Mesenchymal stem cell (in vitro differentiated cells and primary cell): ENCODE data around the gene DNAH14.
A peak's percentile ranks its signal among the peaks of the same experiment; 100 is the strongest.

ENCODE experiments used
- DNase-seq: peaks from one replicate; pipeline ENCODE4 v3.0.0-alpha.2; 2013
- H2AFZ ChIP-seq: one replicate; pipeline ENCODE4 v1.6.1; 2013; ENCODE audit warnings: low read depth, mild to moderate bottlenecking, control low read depth, inconsistent platforms, low read length, moderate library complexity
- H2AK5ac ChIP-seq: 2 replicates; pipeline ENCODE4 v1.6.1; 2013; ENCODE audit warnings: low read length, moderate library complexity, mild to moderate bottlenecking, inconsistent platforms; ENCODE audit not compliant: severe bottlenecking
- H2BK120ac ChIP-seq: one replicate; pipeline ENCODE4 v1.6.1; 2013; ENCODE audit warnings: low read depth, mild to moderate bottlenecking, inconsistent platforms, low read length, moderate library complexity
- H2BK12ac ChIP-seq, 2 experiments: one replicate each; pipeline ENCODE4 v1.6.1; 2013; ENCODE audit warnings: inconsistent platforms in 2 of 2, low read length in 2 of 2, mild to moderate bottlenecking in 2 of 2, moderate library complexity in 2 of 2, control low read depth in 1 of 2
- H2BK15ac ChIP-seq: one replicate; pipeline ENCODE4 v1.6.1; 2013; ENCODE audit warnings: mild to moderate bottlenecking, low read depth, inconsistent platforms; ENCODE audit not compliant: poor library complexity, severe bottlenecking
- H2BK5ac ChIP-seq: 2 replicates; pipeline ENCODE4 v1.6.1; 2013; ENCODE audit warnings: low read depth, mild to moderate bottlenecking, low read length, control low read depth, inconsistent platforms; ENCODE audit not compliant: poor library complexity, severe bottlenecking
- H3K14ac ChIP-seq, 2 experiments: one replicate each; pipeline ENCODE4 v1.6.1; 2013; ENCODE audit warnings: inconsistent platforms in 2 of 2, low read length in 2 of 2, control low read depth in 1 of 2, mild to moderate bottlenecking in 1 of 2, moderate library complexity in 1 of 2
- H3K18ac ChIP-seq, 2 experiments: one replicate each; pipeline ENCODE4 v1.6.1; 2013; ENCODE audit warnings: inconsistent platforms in 2 of 2, low read length in 2 of 2, control low read depth in 1 of 2, low read depth in 1 of 2, mild to moderate bottlenecking in 1 of 2
- H3K23ac ChIP-seq, 2 experiments: one replicate each; pipeline ENCODE4 v1.6.1; 2013; ENCODE audit warnings: inconsistent platforms in 2 of 2, low read length in 2 of 2, mild to moderate bottlenecking in 2 of 2, moderate library complexity in 2 of 2, control low read depth in 1 of 2
- H3K27ac ChIP-seq: 2 replicates; pipeline ENCODE4 v1.5.1; 2013; ENCODE audit warnings: mild to moderate bottlenecking, moderate library complexity, low read length, control low read depth, inconsistent platforms; ENCODE audit not compliant: poor library complexity, severe bottlenecking
- H3K27me3 ChIP-seq, 2 experiments: 2 replicates each; pipeline versions ENCODE4 v1.6.1 to v1.7.0; 2013; ENCODE audit warnings: low read length in 2 of 2, mild to moderate bottlenecking in 2 of 2, moderate library complexity in 2 of 2, control low read depth in 1 of 2, inconsistent platforms in 1 of 2; ENCODE audit not compliant: control insufficient read depth in 1 of 2, insufficient read depth in 1 of 2
- H3K36me3 ChIP-seq, 2 experiments: 2 replicates each; pipeline versions ENCODE4 v1.6.1 to v1.7.0; 2013; ENCODE audit warnings: low read length in 2 of 2, control low read depth in 1 of 2, inconsistent platforms in 1 of 2, low read depth in 1 of 2, mild to moderate bottlenecking in 1 of 2; ENCODE audit not compliant: insufficient read depth in 2 of 2, control insufficient read depth in 1 of 2
- H3K4ac ChIP-seq, 2 experiments: one replicate each; pipeline ENCODE4 v1.6.1; 2013; ENCODE audit warnings: inconsistent platforms in 2 of 2, low read length in 2 of 2, mild to moderate bottlenecking in 2 of 2, moderate library complexity in 2 of 2, control low read depth in 1 of 2, low read depth in 1 of 2
- H3K4me1 ChIP-seq: 2 replicates; pipeline ENCODE4 v1.6.1; 2013; ENCODE audit warnings: low read depth, low read length, control low read depth; ENCODE audit not compliant: control insufficient read depth, insufficient read depth
- H3K4me2 ChIP-seq: 2 replicates; pipeline ENCODE4 v1.6.1; 2013; ENCODE audit warnings: low read length, mild to moderate bottlenecking, inconsistent platforms; ENCODE audit not compliant: poor library complexity, severe bottlenecking
- H3K4me3 ChIP-seq, 2 experiments: 2 replicates each; pipeline versions ENCODE4 v1.5.1 to v1.7.0; 2013; ENCODE audit warnings: low read length in 2 of 2, mild to moderate bottlenecking in 2 of 2, control low read depth in 1 of 2, low read depth in 1 of 2; ENCODE audit not compliant: insufficient read depth in 1 of 2
- H3K79me1 ChIP-seq: replicated peaks from 2 replicates; pipeline ENCODE4 v1.6.1; 2013; ENCODE audit warnings: mild to moderate bottlenecking, control low read depth, low read length, inconsistent platforms; ENCODE audit not compliant: poor library complexity, severe bottlenecking
- H3K9ac ChIP-seq: 2 replicates; pipeline ENCODE4 v1.7.0; 2013; ENCODE audit warnings: mild to moderate bottlenecking, low read length, moderate library complexity
- H3K9me3 ChIP-seq: 2 replicates; pipeline ENCODE4 v1.7.0; 2013; ENCODE audit warnings: mild to moderate bottlenecking, low read length; ENCODE audit not compliant: control insufficient read depth
- H4K8ac ChIP-seq: one replicate; pipeline ENCODE4 v1.6.1; 2013; ENCODE audit warnings: inconsistent platforms, mild to moderate bottlenecking, low read length, moderate library complexity
- H4K91ac ChIP-seq: one replicate; pipeline ENCODE4 v1.6.1; 2013; ENCODE audit warnings: mild to moderate bottlenecking, low read length, inconsistent platforms
- WGBS: methylation state at CpG from one replicate; pipeline ENCODE4 v1.1.7; 2013; ENCODE audit warnings: mixed read lengths; 5-methylcytosine and 5-hydroxymethylcytosine counted together

The DNAH14 gene

DNA sequence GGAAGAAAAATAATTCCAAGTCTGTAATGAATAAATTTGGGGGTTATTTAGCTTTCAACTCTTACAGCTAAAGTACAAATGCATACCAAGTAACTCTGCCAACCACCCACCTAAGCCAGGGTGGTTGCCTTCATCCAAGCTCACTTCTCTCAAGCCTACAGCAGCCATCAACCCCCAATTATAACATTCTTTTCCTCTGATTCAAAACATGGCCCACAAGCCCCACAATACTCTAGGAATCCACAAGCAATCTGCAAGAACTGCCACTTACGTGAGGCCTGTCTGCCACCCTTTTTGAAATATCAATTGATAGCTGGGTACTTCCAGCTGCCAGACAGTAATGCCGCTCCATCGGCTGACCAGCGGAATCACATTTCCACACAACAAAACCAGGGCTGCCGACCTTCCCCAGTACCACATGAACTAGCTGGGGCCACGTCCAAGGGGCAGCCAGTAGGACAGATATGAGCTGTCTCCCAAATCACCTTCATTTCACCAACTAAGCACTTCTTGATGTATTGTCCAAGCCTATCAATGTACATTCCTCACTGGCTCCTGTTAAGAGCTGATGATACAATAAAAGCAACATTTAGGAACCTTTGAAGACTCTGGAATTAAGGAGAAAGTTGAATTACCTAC lies 495.2 kb downstream of the DNAH14 start:
- Histone ChIP-seq H3K36me3 (peaks cover 0 to 10% of the 10 kb centered on the region in 2 experiments), H3K4me3 (peak overlapping the region in 1 of 2 experiments; percentile 19), H3K27ac (peak overlapping the region; percentile 81), H2BK5ac (peak overlapping the region; percentile 36), H3K4me1 (peaks cover 12% of the 10 kb centered on the region), H2AK5ac (peak overlapping the region; percentile 93), H3K18ac (peak overlapping the region in 1 of 2 experiments; percentile 77), H3K4me2 (peak overlapping the region; percentile 75), H2AFZ (no peak overlapping the region), H3K9me3 (no peaks in the 10 kb centered on the region), H3K14ac (no peak overlapping the region), H4K91ac (peak overlapping the region; percentile 8), H3K23ac (peak overlapping the region in 1 of 2 experiments; percentile 72), H4K8ac (no peak overlapping the region), H3K4ac (peak overlapping the region; percentile 11 to 35), H2BK120ac (no peak overlapping the region), H3K9ac (no peak overlapping the region), H3K27me3 (no peaks in the 10 kb centered on the region), H3K79me1 (peaks cover 4% of the 10 kb centered on the region), H2BK12ac (peak overlapping the region in 1 of 2 experiments; percentile 42), H2BK15ac (no peak overlapping the region)
- peak; percentile 33 for DNase-seq
- 37% methylated on average over 6 of the region's 6 CpGs for WGBS

DNA sequence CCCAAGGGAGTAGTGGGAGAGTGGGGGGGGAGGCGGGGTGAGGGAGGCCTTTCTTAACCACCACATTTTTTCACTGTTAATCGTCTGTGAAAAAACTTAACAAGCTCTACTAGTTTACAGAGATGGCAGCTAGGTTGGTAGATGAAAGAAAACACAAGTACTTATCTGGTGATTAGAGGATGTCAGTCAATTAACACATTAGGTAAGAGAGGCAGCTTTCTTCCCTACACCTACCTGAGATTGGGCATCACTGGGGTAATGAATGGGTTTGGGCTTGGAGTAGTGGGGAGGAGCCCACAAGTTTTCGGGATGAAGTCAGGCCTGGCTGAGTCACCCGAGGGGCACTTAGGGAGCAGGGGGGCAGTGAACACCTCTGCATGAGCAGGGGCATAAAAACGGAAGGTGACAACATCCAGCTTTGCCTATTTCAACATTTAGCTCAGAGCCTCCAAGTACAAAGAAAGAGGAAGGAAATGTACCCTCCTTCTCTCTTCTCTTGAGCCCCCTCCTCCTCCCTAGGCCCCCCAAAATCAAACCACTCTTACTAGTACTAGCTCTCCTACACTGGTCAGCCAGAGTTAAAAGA lies 495.8 kb downstream of the DNAH14 start:
- 4% methylated on average over 3 of the region's 5 CpGs for WGBS
- peak overlapping the region; percentile 52 to 72 for H3K18ac ChIP-seq
- no peak overlapping the region for H4K91ac ChIP-seq
- no peaks in the 10 kb centered on the region for H3K9me3 ChIP-seq
- H2BK15ac ChIP-seq: no peak overlapping the region
- no peak overlapping the region for H2BK5ac ChIP-seq
- peak overlapping the region in 1 of 2 experiments; percentile 77 for H3K23ac ChIP-seq
- no peak overlapping the region for H3K9ac ChIP-seq
- no peak overlapping the region for H2AFZ ChIP-seq
- peak overlapping the region; percentile 47 for H3K4me2 ChIP-seq
- peak overlapping the region; percentile 81 for H3K27ac ChIP-seq
- no peak overlapping the region for H2BK120ac ChIP-seq
- peak; percentile 55 for DNase-seq
- H2BK12ac ChIP-seq: no peak overlapping the region
- H3K14ac ChIP-seq: peak overlapping the region in 1 of 2 experiments; percentile 51
- H3K4ac ChIP-seq: no peak overlapping the region
- H3K36me3 ChIP-seq: peaks cover 0 to 8% of the 10 kb centered on the region in 2 experiments
- H2AK5ac ChIP-seq: peak overlapping the region; percentile 60
- no peak overlapping the region for H4K8ac ChIP-seq
- peaks cover 4% of the 10 kb centered on the region for H3K79me1 ChIP-seq
- H3K27me3 ChIP-seq: no peaks in the 10 kb centered on the region
- peaks cover 12% of the 10 kb centered on the region for H3K4me1 ChIP-seq
- H3K4me3 ChIP-seq: peak overlapping the region in 1 of 2 experiments; percentile 19

- Histone ChIP-seq H3K27me3 (no peaks in the 10 kb centered on the region), H2AFZ (no peak overlapping the region), H3K79me1 (peaks cover 4% of the 10 kb centered on the region), H3K23ac (peak overlapping the region in 1 of 2 experiments; percentile 48), H3K9ac (peak overlapping the region; percentile 87), H3K27ac (peak overlapping the region; percentile 9), H3K4me3 (peak overlapping the region; percentile 94 to 95), H3K18ac (no peak overlapping the region), H3K36me3 (peaks cover 2 to 6% of the 10 kb centered on the region in 2 experiments), H2BK15ac (peak overlapping the region; percentile 60), H3K14ac (no peak overlapping the region), H2BK5ac (no peak overlapping the region), H2BK12ac (no peak overlapping the region), H3K4me1 (peaks cover 12% of the 10 kb centered on the region), H2BK120ac (no peak overlapping the region), H2AK5ac (no peak overlapping the region), H3K4me2 (peak overlapping the region; percentile 88), H4K8ac (no peak overlapping the region), H3K4ac (no peak overlapping the region), H3K9me3 (no peaks in the 10 kb centered on the region), H4K91ac (peak overlapping the region; percentile 35)
- peak; percentile 49 for DNase-seq
- 3% methylated on average over 36 of the region's 36 CpGs for WGBS
These were observed 497.1 kb downstream of the DNAH14 start for GRCh38 chr1:225426395-225427234.
